ENCODE results near the gene PCDH9.

DNA sequence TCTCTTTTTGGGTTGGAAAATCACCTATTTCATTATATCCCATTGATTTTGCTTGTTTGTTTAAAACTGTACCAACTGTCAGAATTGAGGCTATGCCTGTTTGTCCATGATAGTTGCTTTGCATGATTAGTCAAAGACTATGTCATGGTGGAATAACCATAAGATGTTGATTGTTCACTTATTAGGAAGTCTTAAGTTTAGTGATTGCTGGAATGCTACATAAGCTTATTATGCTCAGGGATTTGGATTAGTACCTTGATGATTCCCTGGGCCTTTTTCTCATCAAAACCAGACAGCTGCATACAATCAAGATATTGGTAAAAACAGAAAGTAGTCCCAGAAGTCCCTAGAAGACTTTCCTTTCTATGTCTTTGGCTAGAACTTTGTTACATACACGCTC lies 954.7 kb downstream of the PCDH9 start:
- TF ChIP-seq, protein P1, sequence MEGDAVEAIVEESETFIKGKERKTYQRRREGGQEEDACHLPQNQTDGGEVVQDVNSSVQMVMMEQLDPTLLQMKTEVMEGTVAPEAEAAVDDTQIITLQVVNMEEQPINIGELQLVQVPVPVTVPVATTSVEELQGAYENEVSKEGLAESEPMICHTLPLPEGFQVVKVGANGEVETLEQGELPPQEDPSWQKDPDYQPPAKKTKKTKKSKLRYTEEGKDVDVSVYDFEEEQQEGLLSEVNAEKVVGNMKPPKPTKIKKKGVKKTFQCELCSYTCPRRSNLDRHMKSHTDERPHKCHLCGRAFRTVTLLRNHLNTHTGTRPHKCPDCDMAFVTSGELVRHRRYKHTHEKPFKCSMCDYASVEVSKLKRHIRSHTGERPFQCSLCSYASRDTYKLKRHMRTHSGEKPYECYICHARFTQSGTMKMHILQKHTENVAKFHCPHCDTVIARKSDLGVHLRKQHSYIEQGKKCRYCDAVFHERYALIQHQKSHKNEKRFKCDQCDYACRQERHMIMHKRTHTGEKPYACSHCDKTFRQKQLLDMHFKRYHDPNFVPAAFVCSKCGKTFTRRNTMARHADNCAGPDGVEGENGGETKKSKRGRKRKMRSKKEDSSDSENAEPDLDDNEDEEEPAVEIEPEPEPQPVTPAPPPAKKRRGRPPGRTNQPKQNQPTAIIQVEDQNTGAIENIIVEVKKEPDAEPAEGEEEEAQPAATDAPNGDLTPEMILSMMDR (IDR thresholded peaks at IDR 0.05): no peak
- TF ChIP-seq POLR2A (IDR thresholded peaks at IDR 0.05) (no peak), EP300 (IDR thresholded peaks at IDR 0.05) (no peak)
